ENCODE results near the gene DYNC1LI1.

The DYNC1LI1 gene

GRCh38 chr3:32570421-32571191, at the start of gene DYNC1LI1:
Gene DYNC1LI1 (minus strand): TSS chr3:32570858. CDS start chr3:32570770, 88 bp downstream.
- peaks cover 16% of the 10 kb centered on the region for H3K4me1 ChIP-seq (ENCODE audit: control insufficient read depth, low read depth, low read length)

GRCh38 chr3:32619395-32619794, 48.7 kb upstream of the DYNC1LI1 start:
- H3K4me3 ChIP-seq (ENCODE audit: low read length) = no peak overlapping the region
- H3K27ac ChIP-seq (ENCODE audit: low read length) = no peak overlapping the region

More at GRCh38 chr3:32570421-32571191, at the start of gene DYNC1LI1:
- H3K9ac ChIP-seq (ENCODE audit: low read length) = peak within 1 kb of the TSS; percentile 99
- no peaks in the 10 kb centered on the region for H3K27me3 ChIP-seq (ENCODE audit: control insufficient read depth, insufficient read depth, low read length)
- peak within 1 kb of the TSS; percentile 98 for H3K27ac ChIP-seq (ENCODE audit: low read length)
- H3K9me3 ChIP-seq (ENCODE audit: control insufficient read depth, low read depth, low read length) = no peaks in the 10 kb centered on the region
- H3K4me3 ChIP-seq (ENCODE audit: low read length) = peak within 1 kb of the TSS; percentile 88
- H3K36me3 ChIP-seq (ENCODE audit: control insufficient read depth, low read depth, low read length) = peaks cover 19% of the 10 kb centered on the region

GRCh38 chr3:32616267-32616962, 45.8 kb upstream of the DYNC1LI1 start:
- H3K9me3 ChIP-seq (ENCODE audit: control insufficient read depth, low read depth, low read length) = no peaks in the 10 kb centered on the region
- no peak overlapping the region for H3K4me3 ChIP-seq (ENCODE audit: low read length)
- H3K9ac ChIP-seq (ENCODE audit: low read length) = no peak overlapping the region
- no peak overlapping the region for H3K27ac ChIP-seq (ENCODE audit: low read length)
- H3K27me3 ChIP-seq (ENCODE audit: control insufficient read depth, insufficient read depth, low read length) = no peaks in the 10 kb centered on the region
- H3K4me1 ChIP-seq (ENCODE audit: control insufficient read depth, low read depth, low read length) = no peaks in the 10 kb centered on the region
- no peaks in the 10 kb centered on the region for H3K36me3 ChIP-seq (ENCODE audit: control insufficient read depth, low read depth, low read length)

More at GRCh38 chr3:32619395-32619794, 48.7 kb upstream of the DYNC1LI1 start:
- no peaks in the 10 kb centered on the region for H3K9me3 ChIP-seq (ENCODE audit: control insufficient read depth, low read depth, low read length)
- no peaks in the 10 kb centered on the region for H3K4me1 ChIP-seq (ENCODE audit: control insufficient read depth, low read depth, low read length)
- no peaks in the 10 kb centered on the region for H3K27me3 ChIP-seq (ENCODE audit: control insufficient read depth, insufficient read depth, low read length)
- H3K9ac ChIP-seq (ENCODE audit: low read length) = no peak overlapping the region
- no peaks in the 10 kb centered on the region for H3K36me3 ChIP-seq (ENCODE audit: control insufficient read depth, low read depth, low read length)

GRCh38 chr3:32614956-32615355, 44.3 kb upstream of the DYNC1LI1 start:
- Histone ChIP-seq H3K27ac (ENCODE audit: low read length) (no peak overlapping the region), H3K9me3 (ENCODE audit: control insufficient read depth, low read depth, low read length) (no peaks in the 10 kb centered on the region), H3K9ac (ENCODE audit: low read length) (no peak overlapping the region), H3K4me3 (ENCODE audit: low read length) (no peak overlapping the region), H3K36me3 (ENCODE audit: control insufficient read depth, low read depth, low read length) (no peaks in the 10 kb centered on the region), H3K4me1 (ENCODE audit: control insufficient read depth, low read depth, low read length) (no peaks in the 10 kb centered on the region), H3K27me3 (ENCODE audit: control insufficient read depth, insufficient read depth, low read length) (no peaks in the 10 kb centered on the region)

GRCh38 chr3:32613183-32613582, 42.5 kb upstream of the DYNC1LI1 start:
- peaks cover 7% of the 10 kb centered on the region for H3K4me1 ChIP-seq (ENCODE audit: control insufficient read depth, low read depth, low read length)

GRCh38 chr3:32612547-32612946, 41.9 kb upstream of the DYNC1LI1 start:
- H3K4me1 ChIP-seq (ENCODE audit: control insufficient read depth, low read depth, low read length) = peaks cover 12% of the 10 kb centered on the region
- no peak overlapping the region for H3K9ac ChIP-seq (ENCODE audit: low read length)
- no peaks in the 10 kb centered on the region for H3K9me3 ChIP-seq (ENCODE audit: control insufficient read depth, low read depth, low read length)
- no peaks in the 10 kb centered on the region for H3K36me3 ChIP-seq (ENCODE audit: control insufficient read depth, low read depth, low read length)
- H3K27ac ChIP-seq (ENCODE audit: low read length) = no peak overlapping the region
- no peak overlapping the region for H3K4me3 ChIP-seq (ENCODE audit: low read length)
- H3K27me3 ChIP-seq (ENCODE audit: control insufficient read depth, insufficient read depth, low read length) = no peaks in the 10 kb centered on the region

More at GRCh38 chr3:32613183-32613582, 42.5 kb upstream of the DYNC1LI1 start:
- no peaks in the 10 kb centered on the region for H3K36me3 ChIP-seq (ENCODE audit: control insufficient read depth, low read depth, low read length)
- H3K9me3 ChIP-seq (ENCODE audit: control insufficient read depth, low read depth, low read length) = no peaks in the 10 kb centered on the region
- no peak overlapping the region for H3K4me3 ChIP-seq (ENCODE audit: low read length)
- no peak overlapping the region for H3K9ac ChIP-seq (ENCODE audit: low read length)
- no peak overlapping the region for H3K27ac ChIP-seq (ENCODE audit: low read length)
- H3K27me3 ChIP-seq (ENCODE audit: control insufficient read depth, insufficient read depth, low read length) = no peaks in the 10 kb centered on the region

- no peak overlapping the region for H3K9ac ChIP-seq (ENCODE audit: low read length)
- no peak overlapping the region for H3K4me3 ChIP-seq (ENCODE audit: low read length)
- H3K36me3 ChIP-seq (ENCODE audit: control insufficient read depth, low read depth, low read length) = no peaks in the 10 kb centered on the region
- peaks cover 12% of the 10 kb centered on the region for H3K4me1 ChIP-seq (ENCODE audit: control insufficient read depth, low read depth, low read length)
- H3K27me3 ChIP-seq (ENCODE audit: control insufficient read depth, insufficient read depth, low read length) = no peaks in the 10 kb centered on the region
- H3K27ac ChIP-seq (ENCODE audit: low read length) = no peak overlapping the region
- no peaks in the 10 kb centered on the region for H3K9me3 ChIP-seq (ENCODE audit: control insufficient read depth, low read depth, low read length)
Observed at GRCh38 chr3:32607522-32607921, 36.9 kb upstream of the DYNC1LI1 start.

GRCh38 chr3:32606960-32607359, 36.3 kb upstream of the DYNC1LI1 start:
- no peaks in the 10 kb centered on the region for H3K27me3 ChIP-seq (ENCODE audit: control insufficient read depth, insufficient read depth, low read length)
- H3K9ac ChIP-seq (ENCODE audit: low read length) = no peak overlapping the region
- H3K27ac ChIP-seq (ENCODE audit: low read length) = no peak overlapping the region
- no peaks in the 10 kb centered on the region for H3K36me3 ChIP-seq (ENCODE audit: control insufficient read depth, low read depth, low read length)
- no peaks in the 10 kb centered on the region for H3K9me3 ChIP-seq (ENCODE audit: control insufficient read depth, low read depth, low read length)
- H3K4me1 ChIP-seq (ENCODE audit: control insufficient read depth, low read depth, low read length) = peaks cover 12% of the 10 kb centered on the region
- H3K4me3 ChIP-seq (ENCODE audit: low read length) = no peak overlapping the region

- H3K9me3 ChIP-seq (ENCODE audit: control insufficient read depth, low read depth, low read length) = no peaks in the 10 kb centered on the region
- no peak overlapping the region for H3K27ac ChIP-seq (ENCODE audit: low read length)
- no peak overlapping the region for H3K9ac ChIP-seq (ENCODE audit: low read length)
- no peaks in the 10 kb centered on the region for H3K36me3 ChIP-seq (ENCODE audit: control insufficient read depth, low read depth, low read length)
- no peaks in the 10 kb centered on the region for H3K27me3 ChIP-seq (ENCODE audit: control insufficient read depth, insufficient read depth, low read length)
- no peak overlapping the region for H3K4me3 ChIP-seq (ENCODE audit: low read length)
- peaks cover 12% of the 10 kb centered on the region for H3K4me1 ChIP-seq (ENCODE audit: control insufficient read depth, low read depth, low read length)
Observed at GRCh38 chr3:32606277-32606676, 35.6 kb upstream of the DYNC1LI1 start.

- Histone ChIP-seq H3K36me3 (ENCODE audit: control insufficient read depth, low read depth, low read length) (no peaks in the 10 kb centered on the region), H3K27ac (ENCODE audit: low read length) (no peak overlapping the region), H3K27me3 (ENCODE audit: control insufficient read depth, insufficient read depth, low read length) (no peaks in the 10 kb centered on the region), H3K4me3 (ENCODE audit: low read length) (no peak overlapping the region), H3K9me3 (ENCODE audit: control insufficient read depth, low read depth, low read length) (no peaks in the 10 kb centered on the region), H3K9ac (ENCODE audit: low read length) (no peak overlapping the region), H3K4me1 (ENCODE audit: control insufficient read depth, low read depth, low read length) (peaks cover 5% of the 10 kb centered on the region)
Observed at GRCh38 chr3:32603064-32603463, 32.4 kb upstream of the DYNC1LI1 start.

GRCh38 chr3:32602206-32602605, 31.5 kb upstream of the DYNC1LI1 start:
- no peaks in the 10 kb centered on the region for H3K9me3 ChIP-seq (ENCODE audit: control insufficient read depth, low read depth, low read length)
- H3K4me1 ChIP-seq (ENCODE audit: control insufficient read depth, low read depth, low read length) = no peaks in the 10 kb centered on the region
- H3K27me3 ChIP-seq (ENCODE audit: control insufficient read depth, insufficient read depth, low read length) = no peaks in the 10 kb centered on the region
- H3K4me3 ChIP-seq (ENCODE audit: low read length) = no peak overlapping the region
- H3K36me3 ChIP-seq (ENCODE audit: control insufficient read depth, low read depth, low read length) = no peaks in the 10 kb centered on the region
- no peak overlapping the region for H3K27ac ChIP-seq (ENCODE audit: low read length)
- H3K9ac ChIP-seq (ENCODE audit: low read length) = no peak overlapping the region

Data from iPS-18a (cell line).